ENCODE measurements around the gene ARHGAP33.

DNA sequence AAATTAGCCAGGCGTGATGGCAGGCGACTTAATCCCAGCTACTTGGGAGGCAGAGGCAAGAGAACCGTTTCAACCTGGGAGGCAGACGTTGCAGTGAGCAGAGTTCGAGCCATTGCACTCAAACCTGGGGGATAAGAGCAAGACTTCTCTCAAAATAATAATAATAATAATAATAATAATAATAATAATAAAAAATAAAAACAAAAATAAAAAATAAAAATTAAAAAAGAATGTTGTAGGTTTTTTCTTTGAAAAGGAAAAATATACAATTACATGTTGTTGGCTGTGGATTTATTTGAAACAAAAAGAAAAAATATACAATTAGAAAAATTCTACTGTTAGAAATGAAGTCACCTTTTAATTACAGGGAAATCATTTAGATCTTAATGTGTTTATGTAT is 48.8 kb downstream of the ARHGAP33 start:
- TF ChIP-seq, protein P1, sequence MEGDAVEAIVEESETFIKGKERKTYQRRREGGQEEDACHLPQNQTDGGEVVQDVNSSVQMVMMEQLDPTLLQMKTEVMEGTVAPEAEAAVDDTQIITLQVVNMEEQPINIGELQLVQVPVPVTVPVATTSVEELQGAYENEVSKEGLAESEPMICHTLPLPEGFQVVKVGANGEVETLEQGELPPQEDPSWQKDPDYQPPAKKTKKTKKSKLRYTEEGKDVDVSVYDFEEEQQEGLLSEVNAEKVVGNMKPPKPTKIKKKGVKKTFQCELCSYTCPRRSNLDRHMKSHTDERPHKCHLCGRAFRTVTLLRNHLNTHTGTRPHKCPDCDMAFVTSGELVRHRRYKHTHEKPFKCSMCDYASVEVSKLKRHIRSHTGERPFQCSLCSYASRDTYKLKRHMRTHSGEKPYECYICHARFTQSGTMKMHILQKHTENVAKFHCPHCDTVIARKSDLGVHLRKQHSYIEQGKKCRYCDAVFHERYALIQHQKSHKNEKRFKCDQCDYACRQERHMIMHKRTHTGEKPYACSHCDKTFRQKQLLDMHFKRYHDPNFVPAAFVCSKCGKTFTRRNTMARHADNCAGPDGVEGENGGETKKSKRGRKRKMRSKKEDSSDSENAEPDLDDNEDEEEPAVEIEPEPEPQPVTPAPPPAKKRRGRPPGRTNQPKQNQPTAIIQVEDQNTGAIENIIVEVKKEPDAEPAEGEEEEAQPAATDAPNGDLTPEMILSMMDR (IDR thresholded peaks at IDR 0.05; ENCODE audit: control extremely low read depth in 1 of 3, insufficient read depth in 1 of 3, low read depth in 1 of 3, low read length in 3 of 3) = no peak
- TF ChIP-seq MAFK (IDR thresholded peaks at IDR 0.05; ENCODE audit: low read depth, low read length) = no peak
- TF ChIP-seq, protein P2, sequence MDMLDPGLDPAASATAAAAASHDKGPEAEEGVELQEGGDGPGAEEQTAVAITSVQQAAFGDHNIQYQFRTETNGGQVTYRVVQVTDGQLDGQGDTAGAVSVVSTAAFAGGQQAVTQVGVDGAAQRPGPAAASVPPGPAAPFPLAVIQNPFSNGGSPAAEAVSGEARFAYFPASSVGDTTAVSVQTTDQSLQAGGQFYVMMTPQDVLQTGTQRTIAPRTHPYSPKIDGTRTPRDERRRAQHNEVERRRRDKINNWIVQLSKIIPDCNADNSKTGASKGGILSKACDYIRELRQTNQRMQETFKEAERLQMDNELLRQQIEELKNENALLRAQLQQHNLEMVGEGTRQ (IDR thresholded peaks at IDR 0.05; ENCODE audit: low read length) = no peak
- TF ChIP-seq YY1 (IDR thresholded peaks at IDR 0.05; ENCODE audit: low read depth, low read length) = no peak
- no peak for TF ChIP-seq SIX5 (IDR thresholded peaks at IDR 0.05; ENCODE audit: low read depth, low read length)
- TF ChIP-seq RBBP5 (IDR thresholded peaks at IDR 0.05; ENCODE audit: borderline replicate concordance, low read depth, low read length) = no peak
- TF ChIP-seq EZH2 (IDR thresholded peaks at IDR 0.05; ENCODE audit: low read depth, low read length, severe bottlenecking) = no peak
- no peak for TF ChIP-seq SP1 (IDR thresholded peaks at IDR 0.05; ENCODE audit: low read depth, low read length)
- TF ChIP-seq POLR2A (IDR thresholded peaks at IDR 0.05; ENCODE audit: control extremely low read depth in 1 of 2, low read depth in 2 of 2, low read length in 2 of 2) = no peak
- no peak for TF ChIP-seq FOSL1 (IDR thresholded peaks at IDR 0.05; ENCODE audit: insufficient read depth, low read depth, low read length)
